Measurements from ENCODE around the gene CD58. TPM values are rescaled to one million over a fixed set of nuclear protein-coding genes. Genes with fewer than 3 reads are reported as not detected.
A peak's percentile ranks its signal among the peaks of the same experiment; 100 is the strongest.

CD58 gene
- total and polyA plus RNA-seq, 9 of the 15 experiments (the other 6 are each of a cell fraction or from before 2014, with no cell fraction given): 18.1 to 113 (median 37.4) TPM

DNA sequence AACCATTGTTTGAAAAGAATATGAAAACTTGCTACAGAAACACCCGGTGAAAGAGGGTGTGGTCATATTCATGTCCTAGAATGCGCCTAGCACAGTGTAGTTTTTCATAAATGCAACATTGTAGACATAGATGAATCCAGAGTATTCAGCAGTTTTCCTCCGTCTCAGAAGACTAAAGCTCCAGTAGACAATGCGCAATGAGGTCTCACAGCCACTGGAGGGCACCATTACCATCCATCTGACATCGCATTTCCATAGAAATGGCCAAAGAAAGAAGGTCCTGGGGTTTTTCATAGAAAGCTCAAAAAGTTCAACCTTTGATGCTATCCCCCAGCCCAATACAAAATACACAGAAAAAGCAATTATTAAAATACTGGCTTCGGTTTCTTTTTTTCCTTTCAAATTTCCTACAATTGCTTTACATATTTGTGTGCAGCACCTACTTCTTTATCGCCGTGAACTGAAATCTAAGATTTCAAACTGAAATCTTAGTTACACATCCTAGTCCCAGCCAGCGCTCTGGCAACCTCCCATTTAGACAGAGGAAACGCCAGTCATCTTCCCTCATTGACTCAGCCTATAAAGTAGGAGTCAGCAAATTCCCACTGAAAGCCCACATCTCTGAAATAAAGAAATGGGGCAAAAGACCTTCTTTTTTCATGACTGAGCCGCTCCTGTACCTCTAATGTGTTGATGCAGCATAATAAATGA lies 3.9 kb upstream of the CD58 start (continued):
- TF ChIP-seq TEAD4 (IDR thresholded peaks at IDR 0.05; ENCODE audit: low read length): peak; percentile 31; the same call in 1 of the 2 replicates
- TF ChIP-seq TEAD4 (CRISPR knock-in tag; IDR thresholded peaks at IDR 0.05; ENCODE audit: borderline replicate concordance): no peak
- no peak for TF ChIP-seq PHB (CRISPR knock-in tag; IDR thresholded peaks at IDR 0.05)
- TF ChIP-seq, protein P1, sequence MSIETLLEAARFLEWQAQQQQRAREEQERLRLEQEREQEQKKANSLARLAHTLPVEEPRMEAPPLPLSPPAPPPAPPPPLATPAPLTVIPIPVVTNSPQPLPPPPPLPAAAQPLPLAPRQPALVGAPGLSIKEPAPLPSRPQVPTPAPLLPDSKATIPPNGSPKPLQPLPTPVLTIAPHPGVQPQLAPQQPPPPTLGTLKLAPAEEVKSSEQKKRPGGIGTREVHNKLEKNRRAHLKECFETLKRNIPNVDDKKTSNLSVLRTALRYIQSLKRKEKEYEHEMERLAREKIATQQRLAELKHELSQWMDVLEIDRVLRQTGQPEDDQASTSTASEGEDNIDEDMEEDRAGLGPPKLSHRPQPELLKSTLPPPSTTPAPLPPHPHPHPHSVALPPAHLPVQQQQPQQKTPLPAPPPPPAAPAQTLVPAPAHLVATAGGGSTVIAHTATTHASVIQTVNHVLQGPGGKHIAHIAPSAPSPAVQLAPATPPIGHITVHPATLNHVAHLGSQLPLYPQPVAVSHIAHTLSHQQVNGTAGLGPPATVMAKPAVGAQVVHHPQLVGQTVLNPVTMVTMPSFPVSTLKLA (conservative IDR thresholded peaks at IDR 0.05): 0 out of 4 replicates have a peak, but pooled peaks of 1 of the 2 experiments have one; percentile 30
- peak; percentile 54; the same call in 1 of the 2 replicates for TF ChIP-seq CREM (IDR thresholded peaks at IDR 0.05; ENCODE audit: low read depth)

- ATAC-seq (peak; percentile 31), DNase-seq (ENCODE audit: extremely low read depth in 1 of 4, low spot score in 3 of 4) (peak; percentile 83 to 88 (median 85)), FAIRE-seq (peak; percentile 91)
- 4% methylated on average over 7 of the region's 7 CpGs for WGBS (ENCODE audit: insufficient coverage, low coverage, missing lambda C conversion rate)
- H3K27me3 ChIP-seq (ENCODE audit: control insufficient read depth in 2 of 2, insufficient read depth in 2 of 2, low read length in 2 of 2): no peaks in the 10 kb centered on the region
- peak overlapping the region; percentile 92 for H3K4me2 ChIP-seq (ENCODE audit: insufficient read depth, low read length)
- H3K79me2 ChIP-seq (ENCODE audit: control insufficient read depth, insufficient read depth, low read length): peaks cover 25% of the 10 kb centered on the region
- ChIA-PET CTCF (ENCODE audit: low intra/inter-chr PET ratio) (interaction anchor here (0.8 to 2.7 kb wide), 5 partner anchors 23 to 711 kb away, joined by 3 to 8 read pairs (median 5); no protein-coding TSS in a partner anchor), POLR2A (interaction anchor here (0.6 to 1.3 kb wide), 10 partner anchors 9 to 483 kb away, joined by 3 to 5 read pairs (median 3); partner anchors contain the start of gene IGSF3)
- no peaks in the 10 kb centered on the region for H3K9me1 ChIP-seq (ENCODE audit: control insufficient read depth, insufficient read depth, low read length)
- H3K36me3 ChIP-seq (ENCODE audit: control insufficient read depth, insufficient read depth, low read length): no peaks in the 10 kb centered on the region
- peak overlapping the region; percentile 79 for H2AFZ ChIP-seq (ENCODE audit: low read depth, low read length)
- H4K20me1 ChIP-seq (replicated peaks; ENCODE audit: control insufficient read depth, insufficient read depth, low read length): peaks cover 13% of the 10 kb centered on the region; the same call in 1 of the 2 replicates
- in situ Hi-C loops (cut with MboI): no loop called here
- BruUV-seq (replicated peaks): no TSS peak
- H3K4me3 ChIP-seq: no peak overlapping the region
- peak overlapping the region; percentile 20 to 34; a peak in 3 of 4 replicates for H3K9ac ChIP-seq (ENCODE audit: insufficient read depth in 1 of 2, low read depth in 2 of 2, low read length in 2 of 2)
- intact Hi-C loops (cut with micrococcal nuclease): loop anchor here (1.0 to 10.0 kb wide), 8 partner anchors 23 to 551 kb away; partner anchors contain the start of gene TRIM45
- H3K9me3 ChIP-seq (replicated peaks; ENCODE audit: control insufficient read depth, insufficient read depth, low read depth, low read length): no peaks in the 10 kb centered on the region
- H3K27ac ChIP-seq (ENCODE audit: extremely low read depth, low read depth, low read length): peak overlapping the region; percentile 39
- peaks cover 45 to 47% of the 10 kb centered on the region in 2 experiments for H3K4me1 ChIP-seq (replicated peaks in 1 of 2; ENCODE audit: control insufficient read depth in 2 of 2, insufficient read depth in 2 of 2, low read length in 2 of 2)
- no peak for TF ChIP-seq NR2F6 (CRISPR knock-in tag; IDR thresholded peaks at IDR 0.05)
- no peak for TF ChIP-seq KDM4B (IDR thresholded peaks at IDR 0.05; ENCODE audit: borderline replicate concordance in 2 of 2, low read depth in 1 of 2)
- no peak for TF ChIP-seq FUS (optimal IDR thresholded peaks at IDR 0.05; ENCODE audit: low read depth, low read length)
- TF ChIP-seq RAD51 (IDR thresholded peaks at IDR 0.05; ENCODE audit: borderline replicate concordance, low read depth): no peak
- TF ChIP-seq, protein P2, sequence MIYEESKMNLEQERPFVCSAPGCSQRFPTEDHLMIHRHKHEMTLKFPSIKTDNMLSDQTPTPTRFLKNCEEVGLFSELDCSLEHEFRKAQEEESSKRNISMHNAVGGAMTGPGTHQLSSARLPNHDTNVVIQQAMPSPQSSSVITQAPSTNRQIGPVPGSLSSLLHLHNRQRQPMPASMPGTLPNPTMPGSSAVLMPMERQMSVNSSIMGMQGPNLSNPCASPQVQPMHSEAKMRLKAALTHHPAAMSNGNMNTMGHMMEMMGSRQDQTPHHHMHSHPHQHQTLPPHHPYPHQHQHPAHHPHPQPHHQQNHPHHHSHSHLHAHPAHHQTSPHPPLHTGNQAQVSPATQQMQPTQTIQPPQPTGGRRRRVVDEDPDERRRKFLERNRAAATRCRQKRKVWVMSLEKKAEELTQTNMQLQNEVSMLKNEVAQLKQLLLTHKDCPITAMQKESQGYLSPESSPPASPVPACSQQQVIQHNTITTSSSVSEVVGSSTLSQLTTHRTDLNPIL (CRISPR knock-in tag; IDR thresholded peaks at IDR 0.05): no peak
- TF ChIP-seq C11orf30 (IDR thresholded peaks at IDR 0.05; ENCODE audit: low read depth): no peak
- TF ChIP-seq ZFP36 (IDR thresholded peaks at IDR 0.05; ENCODE audit: low read depth, low read length, partially characterized antibody): peak; percentile 66
- TF ChIP-seq ETS2 (tag; IDR thresholded peaks at IDR 0.05; ENCODE audit: borderline replicate concordance, poor library complexity, severe bottlenecking): no peak
- TF ChIP-seq TEAD2 (tag; IDR thresholded peaks at IDR 0.05): no peak
- no peak for TF ChIP-seq SAP30 (IDR thresholded peaks at IDR 0.05; ENCODE audit: borderline replicate concordance, insufficient read depth, low read depth, low read length, poor library complexity, severe bottlenecking)
- no peak for TF ChIP-seq MAFK (IDR thresholded peaks at IDR 0.05; ENCODE audit: low read length)
Measured at GRCh38 chr1:116573431-116574095, 2.7 kb upstream of the CD58 start.
